Loucy (cell line): Measurements from ENCODE around the gene ENPP1.

Experiments used
- EZH2phosphoT487 ChIP-seq: fragments of 200-600 bp; IDR thresholded peaks from 2 replicates; pipeline ENCODE4 v1.6.1; 2018; ENCODE audit warnings: antibody characterized with exemption, mild to moderate bottlenecking, moderate library complexity, borderline replicate concordance
- TF ChIP-seq, protein P1 (sequence below): fragments of 200-600 bp; sonication (generic); conservative IDR thresholded peaks from 2 replicates; pipeline ENCODE4 v1.5.1; 2014; ENCODE audit warnings: mild to moderate bottlenecking, antibody characterized with exemption, low read length

DNA sequence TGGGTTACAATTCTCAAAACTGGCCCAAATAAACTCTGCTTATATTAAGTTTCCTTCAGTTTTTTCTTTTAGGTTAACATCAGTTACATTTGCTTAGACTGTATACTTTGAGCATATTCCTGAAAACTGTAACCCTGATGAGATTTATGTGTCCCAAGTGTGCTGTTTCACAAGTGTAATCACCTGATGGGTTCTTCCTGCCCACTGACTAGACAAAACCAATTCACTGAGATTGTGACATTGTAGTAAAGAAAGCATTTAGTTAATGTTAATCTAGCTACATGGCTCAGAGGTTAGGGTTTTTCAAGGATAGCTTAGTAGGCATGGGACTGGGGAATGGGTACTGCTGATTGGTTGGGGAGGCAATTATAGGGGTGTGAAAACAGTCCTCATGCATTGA is 89.8 kb downstream of the ENPP1 start:
- TF ChIP-seq, protein P1, sequence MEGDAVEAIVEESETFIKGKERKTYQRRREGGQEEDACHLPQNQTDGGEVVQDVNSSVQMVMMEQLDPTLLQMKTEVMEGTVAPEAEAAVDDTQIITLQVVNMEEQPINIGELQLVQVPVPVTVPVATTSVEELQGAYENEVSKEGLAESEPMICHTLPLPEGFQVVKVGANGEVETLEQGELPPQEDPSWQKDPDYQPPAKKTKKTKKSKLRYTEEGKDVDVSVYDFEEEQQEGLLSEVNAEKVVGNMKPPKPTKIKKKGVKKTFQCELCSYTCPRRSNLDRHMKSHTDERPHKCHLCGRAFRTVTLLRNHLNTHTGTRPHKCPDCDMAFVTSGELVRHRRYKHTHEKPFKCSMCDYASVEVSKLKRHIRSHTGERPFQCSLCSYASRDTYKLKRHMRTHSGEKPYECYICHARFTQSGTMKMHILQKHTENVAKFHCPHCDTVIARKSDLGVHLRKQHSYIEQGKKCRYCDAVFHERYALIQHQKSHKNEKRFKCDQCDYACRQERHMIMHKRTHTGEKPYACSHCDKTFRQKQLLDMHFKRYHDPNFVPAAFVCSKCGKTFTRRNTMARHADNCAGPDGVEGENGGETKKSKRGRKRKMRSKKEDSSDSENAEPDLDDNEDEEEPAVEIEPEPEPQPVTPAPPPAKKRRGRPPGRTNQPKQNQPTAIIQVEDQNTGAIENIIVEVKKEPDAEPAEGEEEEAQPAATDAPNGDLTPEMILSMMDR: no peak
- TF ChIP-seq EZH2phosphoT487: no peak
